Measurements from ENCODE around the gene HTR6. TPM values are rescaled to one million over a fixed set of nuclear protein-coding genes. Genes with fewer than 3 reads are reported as not detected.
A peak's percentile ranks its signal among the peaks of the same experiment; 100 is the strongest.

HTR6 gene
- total and polyA plus RNA-seq, 12 donors = not detected

DNA sequence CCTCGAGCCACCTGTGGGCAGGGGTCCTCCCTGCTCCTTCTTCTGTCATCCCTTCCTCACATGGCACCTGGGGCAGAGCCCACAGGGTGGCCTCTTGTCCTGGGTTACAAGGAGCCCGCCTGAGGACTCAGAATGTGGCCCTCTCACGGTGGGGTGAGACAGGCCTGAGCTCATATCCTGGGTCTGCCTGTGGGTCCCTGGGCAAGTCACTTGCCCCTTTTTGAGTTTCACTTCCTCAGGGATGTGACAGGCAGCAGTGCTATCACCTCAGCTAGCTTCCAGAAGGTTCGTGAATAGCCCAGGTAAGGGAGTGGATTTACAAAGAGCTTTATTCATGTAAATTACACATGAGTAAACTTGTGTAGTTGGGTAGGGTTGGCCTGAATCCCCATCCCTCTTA lies 33.5 kb downstream of the HTR6 start:
- no peak for TF ChIP-seq POLR2A (IDR thresholded peaks at IDR 0.05)
- TF ChIP-seq, protein P1, sequence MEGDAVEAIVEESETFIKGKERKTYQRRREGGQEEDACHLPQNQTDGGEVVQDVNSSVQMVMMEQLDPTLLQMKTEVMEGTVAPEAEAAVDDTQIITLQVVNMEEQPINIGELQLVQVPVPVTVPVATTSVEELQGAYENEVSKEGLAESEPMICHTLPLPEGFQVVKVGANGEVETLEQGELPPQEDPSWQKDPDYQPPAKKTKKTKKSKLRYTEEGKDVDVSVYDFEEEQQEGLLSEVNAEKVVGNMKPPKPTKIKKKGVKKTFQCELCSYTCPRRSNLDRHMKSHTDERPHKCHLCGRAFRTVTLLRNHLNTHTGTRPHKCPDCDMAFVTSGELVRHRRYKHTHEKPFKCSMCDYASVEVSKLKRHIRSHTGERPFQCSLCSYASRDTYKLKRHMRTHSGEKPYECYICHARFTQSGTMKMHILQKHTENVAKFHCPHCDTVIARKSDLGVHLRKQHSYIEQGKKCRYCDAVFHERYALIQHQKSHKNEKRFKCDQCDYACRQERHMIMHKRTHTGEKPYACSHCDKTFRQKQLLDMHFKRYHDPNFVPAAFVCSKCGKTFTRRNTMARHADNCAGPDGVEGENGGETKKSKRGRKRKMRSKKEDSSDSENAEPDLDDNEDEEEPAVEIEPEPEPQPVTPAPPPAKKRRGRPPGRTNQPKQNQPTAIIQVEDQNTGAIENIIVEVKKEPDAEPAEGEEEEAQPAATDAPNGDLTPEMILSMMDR (IDR thresholded peaks at IDR 0.05) = no peak
- Histone ChIP-seq H3K36me3 (replicated peaks in 1 of 2) (peaks cover 0 to 14% of the 10 kb centered on the region in 2 donors), H3K4me1 (replicated peaks in 1 of 2) (no peaks in the 10 kb centered on the region), H3K27me3 (no peaks in the 10 kb centered on the region), H3K4me3 (no peak overlapping the region), H3K27ac (no peak overlapping the region), H3K9me3 (replicated peaks in 1 of 3) (no peaks in the 10 kb centered on the region)
- intact Hi-C loops (cut with DNase I) = no loop called here
- WGBS, 4 donors = 88 to 96% (median 93%) methylated on average over 1 to 4 of the region's 4 CpGs
- DNase-seq = no peak

DNA sequence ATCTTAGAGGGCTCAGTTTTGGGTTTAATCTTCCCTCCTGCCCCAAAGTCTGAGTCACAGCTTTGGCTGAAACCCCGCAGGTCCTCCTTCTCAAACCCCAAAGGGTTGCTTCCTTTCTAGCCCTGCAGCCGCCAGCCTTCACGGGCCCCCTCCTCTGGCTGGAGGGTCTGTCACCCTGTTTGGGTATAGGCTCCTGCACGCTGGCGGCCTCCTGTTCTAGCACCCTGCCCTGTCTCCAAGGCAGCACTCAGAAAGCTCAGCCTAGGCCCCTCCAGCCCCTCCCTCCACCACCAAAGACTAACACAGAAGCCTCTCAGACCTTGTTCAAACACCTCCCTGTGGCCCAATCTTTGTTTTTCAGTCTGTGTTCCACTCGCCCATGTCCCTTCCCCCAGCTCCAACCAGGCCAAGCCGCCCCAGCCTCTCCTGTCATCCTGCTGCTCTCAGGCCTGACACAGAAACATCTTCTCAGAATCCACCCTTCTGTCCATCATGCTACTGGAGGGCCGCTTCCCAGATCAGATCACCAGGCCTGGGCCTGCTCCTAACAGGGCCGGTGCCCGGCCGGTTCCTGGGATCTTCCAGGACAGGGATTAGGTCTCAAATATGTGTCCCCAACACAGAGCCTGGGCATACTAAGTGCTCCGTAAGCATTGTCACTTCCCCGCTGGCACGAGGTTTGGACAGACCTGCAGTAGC lies 35.6 kb downstream of the HTR6 start:
- 93 to 96% (median 95%) methylated on average over 8 to 14 of the region's 14 CpGs for WGBS, 4 donors
- no peak for DNase-seq
- intact Hi-C loops (cut with DNase I) = loop anchor here in 1 of 2 donors (5.0 kb wide), 1 partner anchor 33 kb away; no protein-coding TSS in a partner anchor
- Histone ChIP-seq H3K4me1 (replicated peaks in 1 of 2) (peaks cover 0 to 8% of the 10 kb centered on the region in 2 donors), H3K36me3 (replicated peaks in 1 of 2) (no peaks in the 10 kb centered on the region), H3K4me3 (no peak overlapping the region), H3K27me3 (no peaks in the 10 kb centered on the region), H3K27ac (no peak overlapping the region), H3K9me3 (replicated peaks in 1 of 3) (no peaks in the 10 kb centered on the region)
- no peak for TF ChIP-seq POLR2A (IDR thresholded peaks at IDR 0.05)
- TF ChIP-seq, protein P1 (IDR thresholded peaks at IDR 0.05) = no peak

DNA sequence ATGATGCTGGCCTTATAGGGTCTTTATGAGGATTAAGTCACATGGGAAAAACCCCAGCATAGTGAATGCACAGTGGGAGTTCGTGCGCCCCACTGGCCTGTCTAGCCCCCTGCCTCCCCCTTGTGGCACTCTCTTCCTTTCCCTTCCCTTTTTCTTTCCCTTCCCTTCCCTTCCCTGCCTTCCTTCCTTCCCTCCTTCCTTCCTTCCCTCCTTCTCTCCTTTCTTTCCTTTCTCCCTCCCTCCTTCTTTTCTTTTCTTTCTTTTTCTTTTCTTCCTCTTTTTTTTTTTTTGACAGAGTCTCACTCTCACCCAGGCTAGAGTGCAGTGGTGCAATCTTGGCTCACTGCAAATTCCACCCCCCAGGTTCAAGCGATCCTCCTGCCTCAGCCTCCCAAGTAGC lies 38.6 kb downstream of the HTR6 start:
- no peak overlapping the region for H3K27ac ChIP-seq
- peaks cover 0 to 8% of the 10 kb centered on the region in 2 donors for H3K4me1 ChIP-seq (replicated peaks in 1 of 2)
- no peaks in the 10 kb centered on the region for H3K27me3 ChIP-seq
- intact Hi-C loops (cut with DNase I) = loop anchor here in 1 of 2 donors (5.0 kb wide), 1 partner anchor 36 kb away; no protein-coding TSS in a partner anchor
- DNase-seq = no peak
- no peak overlapping the region for H3K4me3 ChIP-seq
- no peaks in the 10 kb centered on the region for H3K9me3 ChIP-seq (replicated peaks in 1 of 3)
- TF ChIP-seq, protein P1 (IDR thresholded peaks at IDR 0.05) = no peak
- no peak for TF ChIP-seq POLR2A (IDR thresholded peaks at IDR 0.05)
- 87 to 93% (median 92%) methylated on average over 3 of the region's 3 CpGs for WGBS, 4 donors
- H3K36me3 ChIP-seq (replicated peaks in 1 of 2) = no peaks in the 10 kb centered on the region

DNA sequence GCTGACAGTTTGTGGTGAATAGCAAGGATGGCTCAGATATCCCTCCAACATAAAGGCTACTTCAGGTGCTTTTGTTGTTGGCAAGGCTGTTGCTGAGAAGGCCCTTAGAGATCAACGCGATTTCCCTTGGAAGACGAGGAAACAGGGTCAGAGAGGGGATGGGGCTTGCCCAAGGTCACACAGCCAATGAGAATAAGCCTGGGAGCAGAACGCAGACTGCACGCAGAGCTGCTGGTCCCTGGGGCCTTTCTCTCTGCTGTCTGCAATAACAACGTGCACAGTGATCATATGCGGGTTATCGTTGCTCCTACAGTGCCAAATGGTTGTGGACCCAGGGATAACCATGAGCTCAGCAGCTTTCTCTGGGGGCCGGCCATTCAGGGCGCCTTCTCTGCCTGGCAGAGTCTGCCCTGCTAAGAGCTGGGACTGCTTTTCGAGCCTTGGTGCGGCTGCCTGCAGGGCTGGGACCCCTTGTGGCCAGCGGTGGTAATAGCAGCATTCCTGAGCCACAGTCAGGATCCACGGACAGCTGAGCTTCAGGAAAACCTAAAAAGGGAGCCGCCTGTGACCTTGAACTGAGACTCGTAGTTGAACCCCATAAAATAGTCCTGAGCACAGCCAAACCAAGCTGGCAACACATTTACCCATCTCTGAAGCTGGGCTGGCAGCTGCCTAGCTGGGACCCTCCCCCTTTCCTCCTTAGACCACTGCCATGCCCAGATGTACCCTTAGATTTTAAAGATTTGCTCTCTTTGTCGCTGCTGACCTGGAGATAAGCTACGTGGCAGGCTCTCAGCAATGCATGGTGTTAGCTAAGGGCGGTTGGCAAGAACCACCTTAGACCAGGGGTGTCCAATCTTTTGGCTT lies 39.8 kb downstream of the HTR6 start:
- peaks cover 0 to 8% of the 10 kb centered on the region in 2 donors for H3K4me1 ChIP-seq (replicated peaks in 1 of 2)
- H3K36me3 ChIP-seq (replicated peaks in 1 of 2) = no peaks in the 10 kb centered on the region
- H3K4me3 ChIP-seq = no peak overlapping the region
- no peaks in the 10 kb centered on the region for H3K27me3 ChIP-seq
- 17 to 25% (median 20%) methylated on average over 10 to 19 of the region's 19 CpGs for WGBS, 4 donors
- H3K27ac ChIP-seq = no peak overlapping the region
- peak; percentile 71 to 88 (median 80) for DNase-seq
- H3K9me3 ChIP-seq (replicated peaks in 1 of 3) = no peaks in the 10 kb centered on the region
- TF ChIP-seq, protein P1 (IDR thresholded peaks at IDR 0.05) = peak; percentile 75 to 94 (median 88)
- TF ChIP-seq POLR2A (IDR thresholded peaks at IDR 0.05) = no peak
- intact Hi-C loops (cut with DNase I) = loop anchor here (2.0 to 5.0 kb wide), 2 partner anchors 37 to 42 kb away; no protein-coding TSS in a partner anchor
